ENCODE data around the gene TBC1D21.
A peak's percentile ranks its signal among the peaks of the same experiment; 100 is the strongest.

Gene TBC1D21

DNA sequence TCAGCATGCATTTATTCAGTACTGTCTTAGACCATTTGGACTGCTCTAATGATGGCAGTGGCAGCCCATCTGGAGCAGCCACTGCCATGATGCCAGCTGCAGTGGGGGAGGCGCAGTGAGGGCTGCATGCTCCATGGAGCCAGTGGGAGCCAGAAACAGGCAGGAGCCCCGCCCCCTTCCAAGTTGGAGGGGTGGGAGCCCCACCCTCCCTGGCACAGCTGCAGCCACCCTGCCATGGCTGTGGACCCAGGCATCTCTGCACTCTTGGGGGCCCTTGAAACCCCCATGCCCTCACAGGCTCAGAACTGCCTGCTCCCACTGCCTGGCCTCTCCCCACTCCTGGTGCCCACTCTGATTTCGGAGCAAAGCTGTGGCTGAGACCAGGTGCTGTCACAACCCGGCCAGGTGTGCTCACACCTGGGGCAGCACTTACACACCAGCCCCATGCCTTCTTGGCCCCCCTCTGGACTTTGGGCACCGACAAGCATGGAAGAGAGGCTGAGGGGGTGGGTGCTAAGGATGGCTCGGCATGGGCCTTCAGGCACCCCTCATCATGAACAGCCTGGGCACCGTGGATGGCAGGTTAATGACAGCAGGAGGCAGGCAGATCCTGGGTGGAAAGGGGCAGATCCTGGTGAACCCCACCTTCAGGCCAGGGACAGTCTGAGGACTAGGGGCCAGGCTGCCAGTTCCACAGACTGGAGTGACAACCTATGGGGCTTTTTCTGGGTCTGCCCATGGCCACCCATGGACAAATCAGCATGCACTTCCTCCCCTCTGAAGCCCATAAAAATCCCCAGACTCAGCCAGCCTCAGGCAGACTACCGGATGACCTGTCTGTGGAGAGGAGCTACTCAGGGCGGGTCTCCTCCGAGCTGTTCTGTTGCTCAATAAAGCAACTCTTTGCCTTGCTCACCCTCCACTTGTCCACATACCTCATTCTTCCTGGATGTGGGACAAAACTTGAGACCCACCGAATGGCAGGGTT lies 18.3 kb downstream of the TBC1D21 start:
- no peak for DNase-seq

GRCh38 chr15:73892446-73893226 lies 19.3 kb downstream of the TBC1D21 start:
- no peak for DNase-seq

GRCh38 chr15:73894133-73894814 lies 20.9 kb downstream of the TBC1D21 start:
- DNase-seq, result no peak

DNA sequence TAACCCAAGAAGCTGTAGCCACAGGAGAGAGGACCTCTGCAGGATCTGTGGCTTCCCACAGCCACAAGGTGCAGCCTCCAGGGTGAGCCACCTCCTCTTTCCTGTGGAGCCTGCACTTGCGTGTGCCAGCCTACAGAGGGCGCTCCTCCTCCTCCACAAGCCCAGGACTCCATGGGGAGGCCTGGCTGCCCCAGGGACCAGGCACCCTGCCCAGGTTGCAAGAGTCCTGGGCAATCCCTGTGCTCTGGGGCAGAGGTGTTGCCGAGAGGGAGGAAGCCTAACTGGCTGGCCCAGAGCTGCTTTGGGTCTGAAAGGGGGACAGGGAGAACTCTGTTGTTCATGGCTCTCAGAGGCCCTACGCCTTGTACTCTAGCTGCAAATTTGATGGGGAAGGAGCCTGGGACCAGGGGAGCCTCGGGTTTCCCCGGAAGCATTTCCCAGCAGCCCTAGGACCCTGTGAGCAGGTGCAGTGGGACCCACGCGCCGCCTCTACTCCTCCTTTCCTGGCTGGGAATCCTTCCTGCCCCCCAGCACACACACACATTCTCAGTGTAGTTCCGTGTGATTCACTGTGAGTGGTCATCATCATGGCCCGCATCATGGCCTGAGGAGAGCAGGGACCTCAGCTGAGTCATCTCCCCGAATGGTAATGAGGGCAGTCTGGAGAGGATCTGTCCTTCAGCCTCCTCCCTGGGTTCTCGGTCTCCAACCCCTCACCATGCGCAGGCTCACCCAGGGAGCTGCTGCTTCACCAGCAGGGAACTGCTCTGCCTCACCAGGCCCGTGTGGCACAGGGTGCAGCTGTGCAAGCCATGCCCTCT lies 24.3 kb downstream of the TBC1D21 start:
- peak; percentile 57 for DNase-seq

DNA sequence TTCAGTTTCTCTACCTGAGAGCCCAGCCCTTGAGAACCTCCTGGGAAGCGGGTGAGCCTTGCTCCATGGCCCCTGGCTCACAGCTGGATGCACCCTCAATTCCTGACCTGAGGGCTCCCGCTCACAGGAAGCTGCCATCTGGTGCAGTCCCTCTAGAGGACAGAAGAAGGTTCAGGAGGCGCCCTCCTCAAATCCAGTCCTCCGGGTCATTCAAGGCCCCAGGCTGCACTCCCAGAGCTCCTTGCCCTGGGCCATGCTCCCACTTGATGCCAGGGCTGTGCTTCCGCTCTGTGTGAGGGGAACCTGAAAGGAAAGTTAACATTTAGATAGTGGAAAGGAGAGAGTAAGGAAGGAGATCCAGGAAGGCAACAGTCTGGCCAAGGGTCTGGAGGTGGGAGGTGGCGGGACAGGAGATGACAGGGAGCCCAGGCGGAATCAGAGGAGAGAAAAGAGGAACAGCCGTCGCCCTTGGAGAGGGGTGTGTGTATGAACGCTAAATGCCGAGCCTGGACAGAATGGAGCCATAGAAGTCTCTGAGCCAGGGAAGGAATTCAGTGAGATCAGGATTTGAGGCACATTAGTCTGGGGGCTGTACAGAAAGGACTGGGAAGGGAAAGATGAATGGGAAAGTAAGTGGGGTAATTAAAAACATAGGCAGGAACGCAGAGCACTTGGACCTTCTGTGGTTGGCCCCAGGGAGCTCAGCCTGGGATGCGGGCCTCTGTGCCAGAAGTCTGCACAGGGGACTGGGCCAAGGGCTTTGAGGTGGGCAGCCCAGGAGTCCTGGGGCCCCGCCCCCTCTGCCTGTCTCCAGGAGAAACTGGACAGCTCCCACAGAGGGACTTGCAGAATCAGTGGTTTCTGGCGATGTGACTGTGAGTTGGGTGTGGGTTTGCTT lies 26.1 kb downstream of the TBC1D21 start:
- no peak for DNase-seq

- no peak for DNase-seq
Observed at GRCh38 chr15:73900095-73900712, 26.8 kb downstream of the TBC1D21 start.

DNA sequence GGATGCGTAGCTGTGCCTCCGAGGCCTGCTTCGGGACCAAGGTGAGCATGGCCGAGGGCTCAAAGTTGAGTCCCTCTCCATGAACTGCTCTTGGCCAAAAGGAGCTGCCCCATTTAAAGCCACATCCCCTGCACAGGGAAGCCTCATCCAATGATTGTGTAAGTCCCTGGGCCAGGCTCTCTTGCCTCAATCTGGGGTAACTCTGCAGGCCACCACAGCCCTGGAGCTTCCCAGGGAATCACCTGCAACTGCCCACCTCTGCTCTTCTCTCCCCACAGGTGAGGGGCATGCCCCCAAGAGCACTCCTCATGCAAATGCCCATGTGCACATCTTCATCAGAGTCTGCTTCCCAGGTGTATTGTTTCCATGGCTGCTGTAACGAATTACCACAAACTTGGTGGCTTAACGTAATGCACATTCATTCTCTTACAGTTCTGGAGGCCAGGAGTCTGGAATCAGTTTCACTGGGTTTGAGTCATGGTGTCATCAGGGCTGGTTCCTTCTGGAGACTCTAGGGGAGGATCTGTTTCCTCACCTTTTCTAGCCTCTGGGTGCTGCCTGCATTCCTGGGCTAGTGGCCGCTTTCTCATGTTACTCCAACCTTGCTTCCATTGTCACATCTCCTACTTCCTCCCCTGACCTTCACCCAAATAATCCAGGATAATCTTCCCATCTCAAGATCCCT lies 27.9 kb downstream of the TBC1D21 start:
- no peak for DNase-seq

DNA sequence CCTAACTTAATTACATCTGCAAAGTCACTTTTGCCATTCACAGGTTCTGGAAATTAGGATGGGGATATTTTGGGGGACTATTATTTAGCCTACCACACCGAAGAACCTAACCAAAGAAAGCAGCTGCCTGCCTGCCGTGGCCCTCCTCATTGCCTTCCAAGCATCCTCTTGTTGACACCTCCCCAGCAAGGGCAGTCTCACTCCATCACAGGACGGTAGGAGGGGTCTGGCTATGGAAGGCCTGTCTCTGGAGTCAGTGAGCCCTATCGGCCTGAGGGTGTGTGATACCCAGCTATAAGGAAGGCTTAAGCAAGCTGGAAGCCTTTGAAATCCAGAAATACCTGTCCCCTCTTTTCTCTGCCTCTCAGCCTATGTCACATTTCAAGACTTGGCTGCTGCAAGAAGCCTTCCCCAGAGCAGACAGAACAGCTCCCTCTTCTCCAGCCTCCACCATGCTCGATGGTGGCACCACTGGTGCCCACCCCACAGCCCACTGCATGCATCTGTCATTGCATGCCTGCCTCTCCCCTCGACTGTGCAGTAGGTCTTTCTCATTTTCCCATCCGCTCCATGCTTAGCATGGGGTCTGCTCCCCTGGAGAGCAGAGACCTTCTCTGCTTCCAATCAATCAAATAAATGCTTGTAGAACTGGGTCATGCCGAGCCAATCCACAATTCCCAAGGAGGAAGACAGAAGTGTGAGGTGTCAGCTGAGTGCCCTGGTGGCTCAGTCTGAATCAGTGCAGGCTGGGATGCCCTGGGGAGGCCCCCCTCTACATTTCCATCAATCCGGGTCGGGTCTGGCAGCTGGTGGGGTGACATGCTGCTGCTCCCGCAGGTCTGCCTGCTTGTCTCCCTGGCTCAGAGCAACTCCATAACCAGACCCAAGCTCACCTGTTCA lies 29.0 kb downstream of the TBC1D21 start:
- no peak for DNase-seq

GRCh38 chr15:73904026-73904815 lies 30.9 kb downstream of the TBC1D21 start:
- DNase-seq, result no peak

DNA sequence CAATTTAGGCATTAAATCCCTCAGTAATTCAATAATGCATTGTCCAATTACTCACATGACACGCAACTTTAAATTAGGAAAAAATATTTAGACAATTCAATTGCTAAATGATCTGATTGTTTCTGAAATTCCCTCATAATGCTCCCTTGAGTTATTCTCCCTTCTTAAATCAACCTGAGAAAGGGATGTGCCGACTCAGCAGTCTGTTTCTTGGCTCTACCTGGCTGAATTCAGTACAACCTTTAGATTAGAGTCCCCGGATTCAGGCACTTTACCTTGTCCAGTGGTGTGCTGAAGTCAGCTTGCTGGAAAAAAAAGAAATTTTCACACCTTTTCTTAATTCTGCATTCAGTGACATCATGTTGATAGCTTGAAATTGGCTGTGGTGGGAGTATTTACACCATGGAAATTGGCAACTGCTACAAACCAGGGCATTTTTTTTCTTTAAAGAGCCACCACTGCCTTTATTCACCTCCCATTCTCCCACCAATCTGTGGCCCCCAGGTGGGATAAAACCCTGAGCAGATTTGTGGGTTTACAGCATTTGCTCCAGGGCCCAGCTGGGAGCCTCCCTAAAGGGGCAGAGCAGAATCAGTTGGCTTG lies 32.0 kb downstream of the TBC1D21 start:
- no peak for DNase-seq

DNA sequence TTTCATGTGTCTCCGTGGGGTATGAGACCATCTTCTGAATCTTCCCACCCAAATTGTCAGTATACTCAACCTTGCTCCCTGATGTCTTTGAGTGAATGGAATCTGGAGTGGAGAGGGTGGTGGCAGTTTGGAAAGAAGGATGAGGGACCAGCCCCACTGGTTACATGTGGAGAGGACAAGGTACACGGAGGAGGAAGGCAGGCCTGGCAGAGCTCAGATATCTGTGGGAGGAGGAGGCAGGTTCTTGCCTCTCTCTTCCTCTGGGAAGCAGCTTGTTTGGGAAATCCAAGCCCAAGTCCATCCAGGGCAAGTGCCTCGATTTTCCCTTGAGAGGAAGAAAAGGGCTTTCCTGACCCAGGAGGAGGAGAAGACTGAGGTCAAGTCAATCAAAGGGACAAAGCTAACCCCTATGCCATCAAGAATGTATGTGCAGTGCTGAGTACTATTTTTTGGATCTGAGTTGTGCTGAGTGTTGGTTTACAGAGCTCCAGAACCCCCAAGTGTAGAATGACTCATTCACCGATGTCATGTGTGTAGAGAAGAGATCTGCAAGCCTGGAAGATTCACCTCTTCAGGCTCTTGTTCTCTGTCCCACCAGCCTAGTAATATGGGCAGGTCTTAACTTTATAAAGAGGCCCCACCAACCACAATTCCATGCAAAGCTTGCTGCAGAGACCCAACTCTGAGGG lies 33.1 kb downstream of the TBC1D21 start:
- no peak for DNase-seq

DNA sequence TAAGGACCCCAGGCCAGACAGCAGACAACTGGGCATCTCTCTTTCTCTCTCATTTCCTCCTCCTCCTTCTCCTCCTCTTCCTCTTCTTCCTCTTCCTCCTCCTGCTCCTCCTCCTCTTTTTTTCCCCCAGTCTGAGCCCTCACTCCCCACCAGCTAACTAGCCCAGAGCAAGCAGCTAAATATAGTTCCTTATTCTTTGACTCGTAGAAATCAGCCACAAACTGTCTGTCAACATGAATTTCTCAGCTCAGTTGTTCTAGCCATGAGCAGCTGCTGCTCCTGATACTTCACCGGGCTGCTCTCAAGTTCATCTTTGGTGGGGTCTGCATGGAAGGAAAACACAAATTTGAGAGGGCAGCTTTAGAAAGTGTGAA lies 33.7 kb downstream of the TBC1D21 start:
- no peak for DNase-seq

GRCh38 chr15:73908030-73908821 lies 34.9 kb downstream of the TBC1D21 start:
- DNase-seq, result peak; percentile 70

- no peak for DNase-seq
Observed at GRCh38 chr15:73908822-73909122, 35.4 kb downstream of the TBC1D21 start.

GRCh38 chr15:73909651-73910050 lies 36.3 kb downstream of the TBC1D21 start:
- no peak for DNase-seq

DNA sequence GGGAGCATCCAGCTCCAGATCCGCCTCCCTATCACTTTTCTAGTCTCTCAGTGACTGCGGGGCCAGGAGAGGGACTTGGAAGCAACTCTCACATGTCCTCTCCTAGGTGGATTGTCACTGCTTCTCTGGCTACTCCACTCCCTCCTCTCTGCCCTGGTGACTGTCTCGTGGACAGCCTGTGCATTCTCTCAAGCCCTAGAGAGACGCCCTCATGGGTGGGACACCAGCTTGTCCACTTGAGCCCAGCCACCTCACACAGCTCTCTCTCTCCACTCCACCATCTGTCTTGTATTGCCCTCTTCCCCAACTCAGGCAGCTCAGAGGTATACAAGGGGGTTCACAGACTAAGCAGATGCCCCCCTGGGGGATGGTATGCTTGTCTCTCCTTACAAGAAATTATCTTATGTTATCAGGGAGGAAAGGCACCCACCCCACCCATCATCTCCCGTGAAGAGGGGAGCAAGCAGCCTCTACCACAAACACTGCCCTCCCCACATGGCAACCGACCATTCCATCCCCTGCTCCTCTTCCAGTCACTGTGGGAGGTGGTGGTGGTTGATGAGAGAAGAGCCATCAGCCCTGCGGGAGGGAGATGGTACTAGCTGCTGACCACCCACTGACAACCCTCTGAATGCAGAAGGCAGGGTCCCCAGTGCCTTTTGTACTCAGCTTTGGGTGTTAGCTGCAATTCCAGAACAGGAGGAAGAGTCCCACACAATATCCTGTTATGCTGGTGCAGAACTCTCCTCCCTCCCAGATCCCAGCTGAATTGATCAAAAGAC lies 37.3 kb downstream of the TBC1D21 start:
- no peak for DNase-seq
